Activated CD4-positive, alpha-beta T cell treated with anti-CD3 and anti-CD28 coated beads for 1 hour (primary cell): Measurements from ENCODE around the gene HOMER1.

ENCODE experiments used
- DNase-seq: peaks from one replicate; pipeline ENCODE4 v3.0.0-alpha.2; 2020

HOMER1 gene, protein sequence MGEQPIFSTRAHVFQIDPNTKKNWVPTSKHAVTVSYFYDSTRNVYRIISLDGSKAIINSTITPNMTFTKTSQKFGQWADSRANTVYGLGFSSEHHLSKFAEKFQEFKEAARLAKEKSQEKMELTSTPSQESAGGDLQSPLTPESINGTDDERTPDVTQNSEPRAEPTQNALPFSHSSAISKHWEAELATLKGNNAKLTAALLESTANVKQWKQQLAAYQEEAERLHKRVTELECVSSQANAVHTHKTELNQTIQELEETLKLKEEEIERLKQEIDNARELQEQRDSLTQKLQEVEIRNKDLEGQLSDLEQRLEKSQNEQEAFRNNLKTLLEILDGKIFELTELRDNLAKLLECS

DNA sequence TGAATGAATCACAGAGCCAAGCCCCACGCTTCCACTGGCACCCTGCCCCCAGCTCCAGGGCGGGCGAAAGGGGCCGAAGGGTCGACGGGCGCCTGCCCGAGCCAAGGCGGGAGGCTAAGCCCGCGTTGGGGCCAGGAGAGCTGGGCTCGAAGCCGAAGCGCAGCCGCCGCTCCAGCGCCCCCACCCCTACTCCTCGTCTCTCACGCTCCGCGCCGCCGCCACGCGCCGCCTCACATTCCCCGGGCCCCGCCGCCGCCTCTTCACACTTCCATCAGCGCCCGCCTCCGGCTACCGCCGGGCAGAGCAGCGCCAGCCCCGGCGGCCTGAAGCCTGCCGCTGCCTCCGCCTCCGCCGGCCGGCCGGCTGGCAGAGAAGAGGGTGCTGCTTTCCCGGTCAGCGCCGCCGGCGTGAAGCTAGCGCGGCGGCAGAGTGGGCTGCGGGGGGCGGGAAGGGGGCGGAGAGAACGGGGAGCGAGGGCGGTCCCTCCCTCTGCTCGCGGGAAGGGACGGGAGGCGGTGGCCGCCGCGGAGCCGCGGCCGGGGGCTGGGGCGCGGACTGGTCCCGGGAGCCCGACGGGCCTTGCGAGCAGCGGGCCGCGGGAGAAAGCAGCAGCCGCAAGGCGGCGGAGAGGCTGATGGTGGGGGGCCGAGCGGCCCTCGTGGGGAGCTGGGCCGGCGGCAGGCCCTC, at the start of gene HOMER1:
Gene HOMER1 (minus strand): TSS at position 431 of the 687 bp plus-strand sequence. CDS start 1,360 bp downstream, outside the sequence.
- peak; percentile 61 for DNase-seq

- no peak for DNase-seq
Observed at GRCh38 chr5:79563247-79563590, 49.3 kb upstream of the HOMER1 start.

GRCh38 chr5:79562351-79563246, 48.7 kb upstream of the HOMER1 start:
- no peak for DNase-seq

DNA sequence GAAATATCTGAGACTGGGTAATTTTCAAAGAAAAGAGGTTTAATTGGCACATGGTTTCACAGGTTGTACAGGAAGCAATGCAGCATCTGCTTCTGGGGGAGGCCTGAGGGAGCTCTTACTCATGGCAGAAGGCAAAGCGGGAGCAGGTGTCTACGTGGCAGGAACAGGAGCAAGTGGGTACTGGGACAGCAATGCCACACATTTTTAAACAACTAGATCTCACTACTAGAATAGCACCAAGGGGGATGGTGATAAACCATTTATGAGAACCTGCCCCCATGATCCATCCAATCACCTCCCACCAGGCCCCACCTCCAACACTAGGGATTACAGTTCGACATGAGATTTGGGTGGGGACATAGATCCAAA, 47.6 kb upstream of the HOMER1 start:
- DNase-seq, result no peak

- DNase-seq, result no peak
Observed at GRCh38 chr5:79560771-79561524, 47.0 kb upstream of the HOMER1 start.

GRCh38 chr5:79555418-79555817, 41.5 kb upstream of the HOMER1 start:
- DNase-seq, result no peak

DNA sequence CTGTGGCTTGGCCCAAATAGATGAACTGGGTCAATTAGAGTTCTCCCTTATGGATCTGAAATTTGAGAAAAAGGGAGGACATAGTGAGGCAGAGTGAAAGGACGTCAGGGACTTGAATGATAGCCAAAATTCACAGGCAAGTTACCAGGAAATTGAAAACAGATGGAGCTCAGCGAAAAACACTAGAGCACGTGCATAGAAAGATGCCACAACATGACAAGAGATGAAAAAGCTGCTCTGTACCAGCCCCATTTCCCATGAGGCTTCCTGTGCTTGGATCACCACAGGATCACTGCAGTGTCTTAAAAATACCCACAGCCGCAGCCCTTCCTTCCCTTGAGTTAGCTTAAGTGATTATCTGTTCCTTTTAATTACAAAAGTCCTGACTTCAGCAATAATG, 39.0 kb upstream of the HOMER1 start:
- no peak for DNase-seq

GRCh38 chr5:79547982-79548381, 34.0 kb upstream of the HOMER1 start:
- no peak for DNase-seq

GRCh38 chr5:79547429-79547822, 33.5 kb upstream of the HOMER1 start:
- no peak for DNase-seq

GRCh38 chr5:79546782-79547428, 33.0 kb upstream of the HOMER1 start:
- DNase-seq, result no peak

DNA sequence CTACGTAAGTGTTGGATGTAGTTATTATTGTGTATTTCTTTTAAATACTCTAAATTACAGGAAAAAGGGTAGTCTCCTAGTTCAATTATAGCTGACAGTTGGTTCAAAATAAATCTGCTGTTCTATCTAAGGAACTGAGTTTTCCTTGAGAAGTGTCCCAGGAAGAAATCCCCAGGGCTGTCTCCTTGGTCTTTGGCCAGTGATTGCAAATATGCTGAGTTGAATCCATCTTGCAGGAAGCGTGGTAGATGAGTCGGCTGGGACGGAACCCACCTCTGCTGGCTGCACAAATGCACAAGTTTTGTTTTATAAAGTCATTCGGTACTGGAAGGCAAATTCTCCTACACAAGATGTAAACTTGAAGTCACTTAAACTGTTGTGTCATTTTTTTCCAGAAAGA, 30.2 kb upstream of the HOMER1 start:
- DNase-seq, result no peak

GRCh38 chr5:79540939-79541338, 27.0 kb upstream of the HOMER1 start:
- no peak for DNase-seq

- DNase-seq, result no peak
Observed at GRCh38 chr5:79536193-79536906, 22.4 kb upstream of the HOMER1 start.

DNA sequence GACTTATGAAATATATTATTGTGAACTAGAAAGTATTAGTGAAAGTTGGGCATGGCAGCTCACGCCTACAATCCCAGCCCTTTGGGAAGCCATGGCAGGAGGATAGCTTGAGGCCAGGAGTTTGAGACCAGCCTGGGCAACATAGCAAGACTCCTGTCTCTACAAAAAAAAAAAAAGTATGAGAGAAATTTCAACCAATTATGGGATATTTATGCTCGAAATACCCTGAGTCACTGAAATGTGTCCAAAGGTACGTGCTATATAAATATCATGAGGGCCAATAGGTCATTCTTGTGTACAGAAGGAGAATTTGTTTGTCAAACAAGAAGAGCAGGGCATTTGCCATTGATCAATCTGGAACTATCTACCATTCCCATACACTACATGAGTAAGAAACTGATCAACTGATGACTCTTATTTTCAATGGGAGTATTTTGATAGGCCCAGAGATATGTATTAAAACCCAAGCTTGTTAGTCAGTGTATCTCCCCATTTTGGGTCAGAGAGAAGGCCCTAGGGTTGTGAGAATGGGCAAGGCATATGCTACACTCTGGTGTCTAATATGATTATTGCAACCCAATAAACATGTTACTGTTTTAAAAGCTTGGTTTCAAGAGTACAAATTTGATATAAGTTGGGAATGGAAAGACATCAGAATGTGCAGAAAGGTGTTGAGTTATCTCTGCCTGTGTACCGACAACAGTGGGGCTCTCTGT, 21.7 kb upstream of the HOMER1 start:
- no peak for DNase-seq

- no peak for DNase-seq
Observed at GRCh38 chr5:79529110-79529509, 15.2 kb upstream of the HOMER1 start.

DNA sequence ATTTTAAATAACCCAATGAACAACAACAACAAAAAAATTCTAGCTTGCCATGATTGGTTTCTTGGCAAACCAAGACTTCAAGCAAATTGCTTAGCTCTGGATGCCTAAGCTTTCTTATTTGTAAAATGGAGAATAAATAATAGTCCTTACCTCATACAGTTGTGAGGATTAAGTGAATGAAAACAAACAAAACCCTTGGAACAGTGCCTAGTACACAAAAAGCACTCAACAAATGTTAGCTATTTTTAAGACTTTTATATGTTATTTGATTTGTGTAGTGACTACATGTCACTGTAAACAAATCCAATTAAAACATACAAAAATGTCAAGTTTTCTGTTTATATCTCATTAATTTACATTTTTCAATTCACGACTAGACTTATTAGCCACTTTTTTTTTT, 13.5 kb upstream of the HOMER1 start:
- DNase-seq, result no peak

DNA sequence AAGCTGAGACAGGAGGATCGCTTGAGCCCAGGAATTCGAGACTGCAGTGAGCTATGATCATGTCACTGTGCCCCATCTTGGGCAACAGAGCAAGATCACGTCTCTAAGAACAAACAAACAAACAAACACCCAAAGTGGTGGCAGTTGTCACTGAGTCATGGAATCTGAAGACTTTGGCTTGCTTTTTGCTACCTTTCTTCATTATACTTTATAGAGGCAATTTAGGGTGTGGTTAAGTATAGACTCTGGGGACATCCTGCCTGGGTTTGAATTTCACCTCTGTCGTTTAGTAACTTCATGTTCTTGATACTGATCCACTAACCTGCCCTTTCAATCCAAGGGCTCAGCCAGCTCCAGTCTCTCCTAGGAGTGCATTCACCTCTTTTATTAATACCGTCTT, 13.0 kb upstream of the HOMER1 start:
- no peak for DNase-seq

- no peak for DNase-seq
Observed at GRCh38 chr5:79526493-79526892, 12.6 kb upstream of the HOMER1 start.

DNA sequence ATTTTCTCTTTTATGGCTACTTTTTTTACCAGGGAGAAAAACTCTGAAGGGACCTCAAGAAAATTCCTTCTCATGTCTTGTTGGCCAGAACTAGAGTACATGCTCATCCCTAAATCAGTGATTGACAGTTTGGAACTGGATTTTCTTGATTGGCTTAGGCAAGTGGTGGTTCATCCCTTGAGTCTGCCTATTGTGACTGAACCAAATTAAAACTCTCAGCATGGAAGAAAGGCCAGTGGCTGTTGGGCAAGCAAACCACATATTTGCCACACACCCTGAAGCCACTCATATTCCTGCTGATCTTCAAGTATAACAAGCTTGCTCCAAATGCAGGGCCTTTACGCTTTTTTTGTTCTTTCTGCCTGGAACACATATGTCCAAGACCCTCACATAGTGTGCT, 7.2 kb upstream of the HOMER1 start:
- DNase-seq, result no peak

DNA sequence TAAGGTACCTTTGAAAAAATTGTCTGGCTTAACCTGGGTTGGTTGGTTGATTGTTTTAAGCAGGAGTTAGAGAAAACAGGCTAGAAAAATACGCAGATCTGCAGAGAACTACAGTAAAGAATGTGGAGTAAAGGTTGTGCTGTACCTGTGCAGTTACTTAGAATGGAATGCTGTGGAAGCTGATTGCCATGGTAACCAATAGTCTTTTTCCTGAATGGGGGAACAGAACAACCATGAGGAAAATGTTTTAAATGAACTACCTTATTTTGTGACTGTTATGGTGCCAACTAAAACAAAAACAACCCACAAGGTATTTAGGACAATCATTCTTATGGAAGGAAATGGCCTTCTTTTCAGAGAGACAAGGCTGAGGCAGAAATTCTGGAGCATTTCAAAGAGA, 4.8 kb upstream of the HOMER1 start:
- no peak for DNase-seq

- DNase-seq, result no peak
Observed at GRCh38 chr5:79517601-79518000, 3.7 kb upstream of the HOMER1 start.
